RWPE2 (cell line): ENCODE measurements around the gene RREB1.
A peak's percentile ranks its signal among the peaks of the same experiment; 100 is the strongest.

ENCODE experiments used
- ATAC-seq: fragments of 200-7000 bp; cut with Tn5 transposase; 3 replicates; pipeline ENCODE4 v1.9.1; 2021; ENCODE audit warnings: low read depth
- DNase-seq: peaks from one replicate; pipeline ENCODE4 v3.0.0-alpha.2; 2020; ENCODE audit warnings: low spot score
- H3K27ac ChIP-seq: fragments of 450-650 bp; 2 replicates; pipeline ENCODE4 v1.5.1; 2017; ENCODE audit warnings: mild to moderate bottlenecking; ENCODE audit not compliant: poor library complexity, severe bottlenecking
- H3K27me3 ChIP-seq: fragments of 250-450 bp; sonication (Bioruptor Pico); 2 replicates; pipeline ENCODE4 v1.5.1; 2021; ENCODE audit warnings: mild to moderate bottlenecking, moderate library complexity; ENCODE audit not compliant: insufficient read depth, poor library complexity, severe bottlenecking
- H3K36me3 ChIP-seq: fragments of 250-450 bp; sonication (Bioruptor Pico); 2 replicates; pipeline ENCODE4 v1.5.1; 2020; ENCODE audit warnings: low read depth, mild to moderate bottlenecking, moderate library complexity
- H3K4me1 ChIP-seq: fragments of 250-450 bp; sonication (Bioruptor Pico); 2 replicates; pipeline ENCODE4 v1.5.1; 2021; ENCODE audit warnings: mild to moderate bottlenecking, moderate library complexity; ENCODE audit not compliant: insufficient read depth, poor library complexity, severe bottlenecking
- H3K4me3 ChIP-seq: fragments of 250-450 bp; sonication (Bioruptor Pico); 2 replicates; pipeline ENCODE4 v1.5.1; 2021; ENCODE audit warnings: mild to moderate bottlenecking, moderate library complexity; ENCODE audit not compliant: severe bottlenecking
- H3K9me3 ChIP-seq: fragments of 250-450 bp; sonication (Bioruptor Pico); 2 replicates; pipeline ENCODE4 v1.5.1; 2021; ENCODE audit warnings: mild to moderate bottlenecking, moderate library complexity; ENCODE audit not compliant: severe bottlenecking
- TF ChIP-seq, protein P1 (sequence below): fragments of 450-650 bp; IDR thresholded peaks from one replicate; pipeline ENCODE4 v1.5.1; 2017; ENCODE audit warnings: mild to moderate bottlenecking, moderate library complexity; ENCODE audit not compliant: poor library complexity, severe bottlenecking

The RREB1 gene

DNA sequence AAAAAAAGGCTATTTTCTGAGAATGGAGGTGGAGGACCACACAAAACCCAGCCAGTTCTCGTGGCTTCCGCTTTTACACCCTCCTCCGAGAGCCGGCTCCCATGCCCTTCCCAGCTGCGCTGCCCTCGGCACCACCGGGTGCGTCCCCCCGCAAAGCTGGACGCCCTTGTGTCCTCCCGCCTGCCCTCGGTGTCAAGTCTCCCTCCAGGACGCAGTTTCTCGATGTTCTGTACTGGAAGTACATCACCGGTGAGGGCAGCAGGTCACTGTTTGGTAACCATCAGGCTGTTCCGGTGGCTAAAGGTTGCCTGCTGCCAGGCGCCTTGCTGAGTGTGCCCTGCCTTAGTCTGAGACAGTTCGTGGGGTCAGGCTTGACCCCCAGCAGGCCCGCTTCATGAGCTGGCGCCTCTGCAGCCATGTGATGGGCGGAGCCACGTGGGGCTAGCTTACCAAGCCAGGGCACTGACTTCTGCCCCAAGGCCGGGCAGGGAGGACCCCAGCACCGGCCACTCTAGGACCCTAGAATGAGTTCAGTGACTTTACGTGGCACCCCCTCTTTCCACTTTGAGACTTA, 34.6 kb downstream of the RREB1 start:
- Histone ChIP-seq H3K27me3 (no peaks in the 10 kb centered on the region), H3K4me3 (no peak overlapping the region), H3K36me3 (no peaks in the 10 kb centered on the region), H3K27ac (peak overlapping the region; percentile 76), H3K4me1 (peaks cover 70% of the 10 kb centered on the region), H3K9me3 (no peaks in the 10 kb centered on the region)
- DNase-seq: no peak
- ATAC-seq: no peak
- TF ChIP-seq, protein P1, sequence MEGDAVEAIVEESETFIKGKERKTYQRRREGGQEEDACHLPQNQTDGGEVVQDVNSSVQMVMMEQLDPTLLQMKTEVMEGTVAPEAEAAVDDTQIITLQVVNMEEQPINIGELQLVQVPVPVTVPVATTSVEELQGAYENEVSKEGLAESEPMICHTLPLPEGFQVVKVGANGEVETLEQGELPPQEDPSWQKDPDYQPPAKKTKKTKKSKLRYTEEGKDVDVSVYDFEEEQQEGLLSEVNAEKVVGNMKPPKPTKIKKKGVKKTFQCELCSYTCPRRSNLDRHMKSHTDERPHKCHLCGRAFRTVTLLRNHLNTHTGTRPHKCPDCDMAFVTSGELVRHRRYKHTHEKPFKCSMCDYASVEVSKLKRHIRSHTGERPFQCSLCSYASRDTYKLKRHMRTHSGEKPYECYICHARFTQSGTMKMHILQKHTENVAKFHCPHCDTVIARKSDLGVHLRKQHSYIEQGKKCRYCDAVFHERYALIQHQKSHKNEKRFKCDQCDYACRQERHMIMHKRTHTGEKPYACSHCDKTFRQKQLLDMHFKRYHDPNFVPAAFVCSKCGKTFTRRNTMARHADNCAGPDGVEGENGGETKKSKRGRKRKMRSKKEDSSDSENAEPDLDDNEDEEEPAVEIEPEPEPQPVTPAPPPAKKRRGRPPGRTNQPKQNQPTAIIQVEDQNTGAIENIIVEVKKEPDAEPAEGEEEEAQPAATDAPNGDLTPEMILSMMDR: no peak

DNA sequence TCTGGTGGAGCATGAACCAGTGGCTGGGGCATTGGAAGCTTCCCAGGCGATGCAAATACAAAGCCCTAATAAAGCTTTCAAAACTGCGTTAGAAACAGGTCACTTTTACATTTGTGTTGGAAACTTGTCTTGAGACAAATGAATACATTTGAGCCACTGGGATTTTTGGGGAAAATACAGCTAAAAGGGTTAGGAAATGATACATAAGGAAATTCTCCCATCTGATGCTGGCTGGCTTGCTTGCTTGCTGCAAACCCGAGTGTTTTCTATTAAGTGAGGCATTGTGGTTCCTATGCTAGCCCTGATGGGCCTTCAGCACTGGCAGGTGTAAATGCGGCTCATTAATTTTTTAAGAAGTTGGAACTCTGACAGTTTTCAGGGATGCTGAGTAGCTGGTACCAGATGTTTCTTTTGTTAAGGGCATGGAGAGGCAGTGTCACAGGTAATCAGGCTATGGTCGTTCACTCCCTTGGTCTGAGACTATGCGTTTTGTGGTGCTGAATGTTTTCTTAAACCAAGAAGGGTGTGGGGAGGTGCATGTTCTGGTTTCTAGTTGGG, 35.2 kb downstream of the RREB1 start:
- H3K27me3 ChIP-seq: no peaks in the 10 kb centered on the region
- DNase-seq (no peak), ATAC-seq (no peak)
- no peaks in the 10 kb centered on the region for H3K36me3 ChIP-seq
- H3K27ac ChIP-seq: no peak overlapping the region
- H3K4me1 ChIP-seq: peaks cover 70% of the 10 kb centered on the region
- H3K9me3 ChIP-seq: no peaks in the 10 kb centered on the region
- TF ChIP-seq, protein P1: no peak
- no peak overlapping the region for H3K4me3 ChIP-seq

DNA sequence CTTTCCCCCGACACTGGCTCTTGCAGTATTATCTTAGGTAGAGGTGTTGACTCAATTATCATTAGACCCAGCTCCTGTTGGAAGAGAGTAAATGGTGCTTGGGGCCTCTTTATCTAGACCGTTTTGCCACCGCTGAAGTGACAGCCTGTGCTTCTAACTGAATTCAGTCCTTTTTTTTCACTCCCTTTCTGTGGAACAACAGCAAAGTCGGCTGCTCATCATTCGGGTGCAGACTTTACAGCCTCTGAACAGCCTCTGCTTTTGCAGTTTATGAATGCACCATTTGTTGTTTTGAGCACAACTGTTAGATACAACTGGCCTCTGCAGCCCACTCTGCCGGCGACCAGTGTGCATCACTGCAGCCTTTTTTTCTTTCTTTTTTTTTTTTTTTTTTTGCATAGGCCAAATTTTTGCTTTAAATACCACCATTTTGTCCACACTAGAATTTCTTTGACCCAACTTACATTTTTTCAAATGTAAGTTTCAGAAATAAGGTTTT, 35.8 kb downstream of the RREB1 start:
- Histone ChIP-seq H3K4me1 (peaks cover 70% of the 10 kb centered on the region), H3K27ac (no peak overlapping the region), H3K4me3 (no peak overlapping the region), H3K27me3 (no peaks in the 10 kb centered on the region), H3K36me3 (no peaks in the 10 kb centered on the region), H3K9me3 (no peaks in the 10 kb centered on the region)
- TF ChIP-seq, protein P1: no peak
- ATAC-seq (no peak), DNase-seq (no peak)

DNA sequence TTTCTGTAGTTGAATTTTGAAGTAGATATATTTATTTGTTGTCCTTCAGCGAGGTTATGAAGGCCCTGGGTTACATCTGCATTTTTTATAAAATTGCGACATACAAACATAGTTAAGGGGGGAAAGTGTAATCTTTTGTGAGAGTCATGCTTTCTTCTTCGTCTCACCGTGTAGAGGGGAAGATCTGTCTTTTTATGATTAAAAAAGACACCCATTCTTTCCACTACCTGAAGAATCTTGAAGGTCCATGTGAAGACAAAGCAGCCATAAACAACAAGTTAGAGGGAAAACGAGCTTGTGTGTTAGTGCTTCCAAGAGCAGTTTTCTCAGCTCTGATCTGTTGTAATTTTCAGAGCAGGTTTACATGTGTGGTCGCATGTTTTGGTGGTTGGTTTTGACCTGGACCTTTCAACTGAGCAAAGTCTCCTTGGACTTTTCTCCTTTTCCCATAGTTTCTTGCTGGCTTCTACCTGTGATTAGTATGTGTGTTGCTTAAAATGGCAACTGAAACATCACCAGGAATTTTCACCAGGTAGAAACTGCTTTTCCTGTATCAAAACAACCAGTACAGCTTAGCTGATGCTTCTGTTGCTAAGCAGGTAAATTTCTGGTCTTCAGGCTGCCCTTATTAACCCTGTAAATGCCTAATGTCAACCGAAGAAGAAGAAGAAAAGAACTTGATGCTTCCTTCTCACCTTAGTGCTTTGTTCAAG, 37.3 kb downstream of the RREB1 start:
- Histone ChIP-seq H3K27ac (peak overlapping the region; percentile 81), H3K4me1 (peaks cover 63% of the 10 kb centered on the region), H3K27me3 (no peaks in the 10 kb centered on the region), H3K36me3 (no peaks in the 10 kb centered on the region), H3K9me3 (no peaks in the 10 kb centered on the region), H3K4me3 (no peak overlapping the region)
- DNase-seq (no peak), ATAC-seq (no peak)
- TF ChIP-seq, protein P1: no peak

DNA sequence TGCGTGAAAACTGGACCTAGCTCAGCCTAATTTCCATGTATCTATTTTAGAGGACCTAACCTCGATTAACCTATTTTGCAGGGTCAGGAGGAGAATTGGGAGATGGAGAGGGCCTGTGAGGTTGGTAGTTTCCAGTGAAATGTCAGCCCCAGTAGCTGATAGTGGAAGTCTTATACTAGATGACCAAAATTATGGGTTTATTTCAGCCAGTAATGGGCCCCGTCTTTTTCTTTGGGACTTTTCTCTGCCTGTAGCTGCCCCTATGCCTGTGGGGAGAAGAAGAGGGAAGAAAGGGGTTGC, 37.8 kb downstream of the RREB1 start:
- H3K9me3 ChIP-seq: no peaks in the 10 kb centered on the region
- H3K27ac ChIP-seq: peak overlapping the region; percentile 81
- peaks cover 59% of the 10 kb centered on the region for H3K4me1 ChIP-seq
- H3K36me3 ChIP-seq: no peaks in the 10 kb centered on the region
- no peak overlapping the region for H3K4me3 ChIP-seq
- ATAC-seq (no peak), DNase-seq (no peak)
- H3K27me3 ChIP-seq: no peaks in the 10 kb centered on the region
- TF ChIP-seq, protein P1: no peak
